Cortex of kidney (tissue), 1 donor: Measurements from ENCODE around the gene PAF1.
"Not testable (repeated sequence)": the region's sequence is repeated elsewhere in the genome, so short reads cannot be mapped to it uniquely, and the experiment has no call there.

ENCODE experiments used
- DNase-seq: peaks from one replicate; lab custom pipeline; 2025; lab: John Stamatoyannopoulos, UW

The PAF1 gene

DNA sequence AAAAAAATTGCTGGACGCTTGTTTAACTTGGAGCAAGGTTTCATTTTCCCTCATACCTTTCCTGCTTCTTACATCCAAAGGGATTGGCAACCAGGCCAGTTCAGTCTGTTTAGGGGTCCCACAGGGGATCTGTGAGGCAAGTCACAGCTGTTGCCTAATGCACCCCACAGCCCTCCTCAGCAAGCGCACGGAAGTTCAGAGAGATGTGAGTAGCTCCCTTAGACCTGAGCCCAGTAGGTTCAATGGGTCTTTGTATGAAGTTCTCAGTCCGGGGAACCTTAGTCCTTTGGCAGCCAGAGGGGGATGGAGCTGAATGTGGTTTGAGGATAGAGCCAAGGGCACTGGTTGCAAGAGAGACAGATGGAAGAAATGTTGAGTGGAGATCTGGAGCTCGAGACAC is 35.7 kb downstream of the PAF1 start:
- no peak for DNase-seq

- no peak for DNase-seq
Measured at GRCh38 chr19:39352381-39353255, 38.3 kb downstream of the PAF1 start.

DNA sequence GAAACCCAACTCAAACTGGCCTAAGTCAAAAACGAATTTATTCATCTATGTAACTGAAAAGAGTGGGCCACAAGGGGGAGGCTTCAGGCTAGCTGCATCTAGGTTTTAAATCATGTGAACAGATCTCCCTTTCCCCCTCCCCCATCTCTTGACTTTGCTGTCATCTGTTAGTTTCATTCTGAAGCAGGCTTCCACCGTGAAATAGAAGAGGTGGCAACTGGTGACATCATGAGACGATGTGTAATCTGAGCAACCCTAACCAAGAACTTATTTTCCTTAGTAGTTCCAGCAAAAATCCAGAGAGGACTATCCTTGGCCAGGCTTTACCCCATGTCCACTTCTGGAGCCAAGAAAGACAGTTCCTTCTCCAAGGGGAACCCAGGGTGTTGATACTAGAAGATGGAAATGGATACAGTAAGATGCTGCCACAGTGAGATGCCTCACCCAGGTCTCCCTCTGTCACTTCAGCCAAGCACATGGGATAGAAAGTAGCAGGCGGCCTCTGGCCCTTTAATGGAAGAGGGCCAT is 39.3 kb downstream of the PAF1 start:
- no peak for DNase-seq

DNA sequence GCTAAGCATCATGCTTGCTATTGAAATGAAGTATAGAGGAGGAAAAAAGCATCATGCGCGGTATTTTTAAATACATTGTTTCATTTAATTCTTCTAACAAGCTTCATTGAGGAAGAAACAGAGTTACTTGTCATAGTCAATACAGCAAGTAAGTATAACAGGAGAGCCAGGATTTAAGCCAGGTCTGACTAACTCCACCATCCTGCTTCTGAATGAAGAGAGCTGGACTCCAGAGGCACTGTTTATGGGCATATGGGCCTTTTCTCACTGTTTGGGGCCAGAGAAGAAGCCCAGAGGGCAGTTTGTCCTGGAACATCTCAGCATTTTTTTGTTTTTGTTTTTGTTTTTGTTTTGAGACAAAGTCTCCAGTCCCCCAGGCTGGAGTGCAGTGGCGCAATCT is 40.8 kb downstream of the PAF1 start:
- no peak for DNase-seq

DNA sequence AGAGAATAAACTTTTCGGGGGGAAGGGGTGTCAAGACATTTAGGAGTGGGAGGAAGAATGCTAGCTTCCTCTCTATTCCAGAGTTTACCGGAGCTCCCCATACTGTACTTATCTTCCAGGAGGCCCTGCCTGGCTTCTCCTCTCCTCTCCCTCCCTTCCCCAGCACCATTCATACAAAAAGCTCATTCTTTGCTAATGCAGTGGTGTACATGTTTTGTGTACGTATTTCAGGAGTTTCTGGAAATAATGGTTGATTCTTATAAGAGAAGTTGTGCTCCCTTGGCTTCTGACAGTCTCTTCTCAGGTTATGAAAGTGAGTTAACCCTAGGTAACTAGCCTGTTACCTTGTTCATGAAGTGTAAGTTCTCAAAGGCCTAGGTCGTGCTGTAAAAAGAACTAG is 41.6 kb downstream of the PAF1 start:
- DNase-seq: no peak

DNA sequence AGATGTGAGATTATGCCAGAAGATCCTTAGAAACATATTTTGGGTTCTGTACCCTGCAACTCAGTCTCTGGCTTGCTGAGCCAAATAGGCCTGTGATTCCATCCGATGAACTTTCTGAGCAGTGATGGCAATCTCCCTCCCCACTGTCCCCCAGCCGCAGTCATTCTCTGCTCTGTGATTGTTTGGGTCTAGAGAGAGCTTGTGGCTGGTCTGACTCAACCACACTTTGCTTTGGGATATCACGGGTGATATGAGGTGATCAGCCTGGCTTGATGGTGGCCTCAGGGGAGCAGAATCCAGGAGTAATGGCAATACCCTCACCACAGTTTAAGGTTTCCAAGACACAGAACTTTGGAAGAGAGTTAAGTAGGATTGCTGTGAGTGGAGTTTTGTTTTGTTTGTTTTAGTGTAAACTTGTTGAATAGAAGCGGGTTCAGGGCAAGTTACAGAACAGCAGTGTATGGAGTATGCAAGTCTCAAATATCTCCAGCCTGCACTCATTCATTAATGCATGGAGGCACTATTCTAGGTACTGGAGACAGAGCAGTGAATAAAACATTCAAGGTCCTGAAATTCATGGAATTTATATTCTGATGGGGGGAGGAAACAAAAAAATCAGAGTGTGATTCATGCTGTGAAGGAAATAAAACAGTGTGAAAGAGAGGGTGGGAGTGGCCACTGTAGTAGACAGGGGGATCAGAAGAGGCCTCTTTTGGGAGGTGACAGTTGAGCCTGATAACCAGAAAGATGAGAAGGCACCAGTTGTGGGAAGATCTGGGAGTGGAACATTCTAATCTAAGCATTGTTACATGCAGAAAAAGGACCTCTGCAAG is 43.4 kb downstream of the PAF1 start:
- DNase-seq: no peak

GRCh38 chr19:39345956-39346355 is 45.0 kb downstream of the PAF1 start:
- no peak for DNase-seq

DNA sequence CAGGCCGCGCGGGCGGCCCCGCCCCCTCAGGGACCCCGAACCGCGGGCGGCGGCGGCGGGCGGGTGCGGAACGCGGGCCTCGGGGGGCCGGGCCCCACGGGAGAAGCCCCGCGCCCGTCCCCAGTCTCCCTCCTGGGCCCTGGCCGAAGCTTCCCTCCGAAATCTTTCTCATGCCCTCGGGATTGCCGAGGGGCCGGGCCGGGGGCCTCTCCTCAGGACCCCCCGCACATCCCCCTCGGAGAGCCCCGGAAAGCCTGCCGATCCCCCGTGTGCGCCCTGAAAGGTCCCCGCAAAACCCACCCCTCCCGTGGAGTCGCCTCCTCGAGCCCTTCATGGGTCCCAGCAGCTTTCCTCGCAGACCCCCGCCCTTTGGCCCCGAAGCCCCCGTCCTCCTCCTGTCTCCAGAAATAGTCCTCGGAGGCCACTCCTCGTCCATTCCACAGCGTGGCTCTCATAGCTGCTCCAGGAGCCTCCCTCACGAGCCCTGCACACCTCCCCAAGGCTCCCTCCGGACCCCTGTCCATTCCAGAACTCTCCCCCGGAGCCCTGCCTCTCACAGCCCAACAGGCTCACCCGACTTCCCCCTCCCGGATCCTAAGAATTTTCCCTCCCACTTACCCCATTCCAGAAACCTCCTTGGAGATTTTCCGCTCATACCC is 48.1 kb downstream of the PAF1 start:
- DNase-seq: no peak

- peak; percentile 69 for DNase-seq
Measured at GRCh38 chr19:39341719-39342604, 48.9 kb downstream of the PAF1 start, which contains the start of gene SAMD4B. TSS of gene SAMD4B (plus strand) at chr19:39342421. CDS start at chr19:39356894, 14,473 bp downstream.

DNA sequence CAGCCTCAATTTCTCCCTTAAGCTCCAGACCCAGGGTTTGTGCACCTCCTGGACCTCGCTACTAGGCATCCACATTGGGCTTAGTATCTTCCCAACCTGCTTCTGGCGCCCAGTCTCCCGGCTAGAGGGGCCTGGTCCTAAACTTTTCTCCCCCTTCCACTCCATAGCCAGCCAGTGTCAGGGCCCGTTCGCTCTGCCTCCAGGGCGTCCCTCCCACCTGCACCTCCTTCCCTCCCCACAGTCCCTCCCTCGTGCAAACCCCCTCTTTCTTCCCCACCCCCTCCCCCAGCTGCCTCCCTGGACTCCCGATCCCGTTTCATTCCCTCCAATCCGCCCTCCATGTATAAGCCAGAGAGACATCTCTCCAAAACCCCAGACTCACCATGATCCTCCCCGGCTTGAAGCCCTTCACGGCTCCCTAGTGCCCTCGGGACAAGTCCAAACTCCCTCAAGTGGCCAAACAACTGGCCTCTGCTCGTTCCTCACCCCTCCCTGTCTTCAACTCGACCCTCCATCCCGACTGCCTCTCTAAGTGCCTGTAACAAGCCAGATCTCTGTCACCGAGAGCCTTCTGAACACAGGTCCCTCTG is 49.7 kb downstream of the PAF1 start:
- no peak for DNase-seq

GRCh38 chr19:39340156-39340555 is 50.8 kb downstream of the PAF1 start:
- not testable (repeated sequence) for DNase-seq

DNA sequence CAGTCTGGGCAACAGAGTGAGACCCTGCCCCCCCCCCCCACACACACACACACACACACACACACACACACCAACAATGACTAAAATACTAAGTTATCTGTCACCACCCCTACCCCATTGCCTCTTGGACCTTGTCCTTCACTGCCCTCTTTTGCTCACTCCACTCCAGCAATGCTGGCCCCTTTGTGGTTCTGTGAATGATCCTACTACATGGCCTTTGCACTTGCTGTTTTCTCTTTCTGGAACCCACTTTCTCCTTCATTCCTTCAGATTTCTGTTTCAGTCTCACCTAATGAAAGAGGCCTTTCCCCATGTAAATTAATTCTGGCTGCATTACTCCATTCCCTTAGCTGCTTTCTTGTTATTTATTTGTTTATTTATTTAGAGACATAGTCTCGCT is 51.2 kb downstream of the PAF1 start:
- DNase-seq: no peak

GRCh38 chr19:39336483-39336882 is 54.4 kb downstream of the PAF1 start:
- DNase-seq: no peak
